NCI-H2107 treated with DMSO at 0.1 percent for 48 hours (cell line): ENCODE data around the gene TMEM59L.
"Not testable (repeated sequence)": the region's sequence is repeated elsewhere in the genome, so short reads cannot be mapped to it uniquely, and the experiment has no call there.

ENCODE experiments used
- DNase-seq: peaks from one replicate; lab custom pipeline; 2025; ENCODE audit not compliant: unreplicated experiment; lab: John Stamatoyannopoulos, UW

TMEM59L gene

GRCh38 chr19:18612772-18613588 is at the start of gene TMEM59L:
TMEM59L (plus strand) TSS chr19:18612870; CDS start chr19:18612959, 89 bp downstream.
- no peak for DNase-seq

- no peak for DNase-seq
Observed at GRCh38 chr19:18566953-18567352, 45.7 kb upstream of the TMEM59L start.

- no peak for DNase-seq
Observed at GRCh38 chr19:18568367-18568766, 44.3 kb upstream of the TMEM59L start.

- peak; percentile 83 for DNase-seq
Observed at GRCh38 chr19:18571564-18572344, 40.9 kb upstream of the TMEM59L start, which contains the start of gene UBA52. UBA52 (plus strand) TSS chr19:18571857; CDS start chr19:18573301, 1,444 bp downstream.

- no peak for DNase-seq
Observed at GRCh38 chr19:18574691-18575291, 37.9 kb upstream of the TMEM59L start.

GRCh38 chr19:18576383-18576782 is 36.3 kb upstream of the TMEM59L start:
- DNase-seq: no peak

GRCh38 chr19:18577365-18577914 is 35.2 kb upstream of the TMEM59L start:
- no peak for DNase-seq

- no peak for DNase-seq
Observed at GRCh38 chr19:18580311-18580710, 32.4 kb upstream of the TMEM59L start.

GRCh38 chr19:18586306-18586705 is 26.4 kb upstream of the TMEM59L start:
- DNase-seq: no peak

GRCh38 chr19:18587561-18587960 is 25.1 kb upstream of the TMEM59L start:
- no peak for DNase-seq

GRCh38 chr19:18587962-18588610 is 24.6 kb upstream of the TMEM59L start:
- DNase-seq: no peak

- DNase-seq: peak; percentile 45
Observed at GRCh38 chr19:18588611-18589379, 23.9 kb upstream of the TMEM59L start, which contains the start of gene REX1BD. REX1BD (plus strand) TSS chr19:18588798; CDS start chr19:18588802, 4 bp downstream.

- DNase-seq: no peak
Observed at GRCh38 chr19:18589380-18590272, 23.0 kb upstream of the TMEM59L start.

- no peak for DNase-seq
Observed at GRCh38 chr19:18590273-18591272, 22.1 kb upstream of the TMEM59L start.

GRCh38 chr19:18591735-18592385 is 20.8 kb upstream of the TMEM59L start:
- DNase-seq: no peak

GRCh38 chr19:18592732-18593131 is 19.9 kb upstream of the TMEM59L start:
- not testable (repeated sequence) for DNase-seq
